Motor neuron (in vitro differentiated cells): ENCODE data around the gene PPP2R5A. TPM values are rescaled to one million over a fixed set of nuclear protein-coding genes. Genes with fewer than 3 reads are reported as not detected.

Experiments used
- total RNA-seq, 8 experiments: library from RNA; unstranded; fragments of 300-600 nt; gene quantifications; 2 replicates each; pipeline versions ENCODE4 v1.2.3 to v1.2.4, GENCODE V29; 2022

Gene PPP2R5A
- total RNA-seq, 8 experiments from 2014 or later: 6.3 to 14.6 (median 10.1) TPM

Other genes with a start within 250 kb of the PPP2R5A start
- 10 to 100 TPM; 12.1 to 31.7 (median 13.8) TPM for gene INTS7, start 249.9 kb upstream of the PPP2R5A start, total RNA-seq
- 10 to 100 TPM in 3 of 8 experiments, 1 to 10 TPM in 5; 1.1 to 32.5 (median 3.0) TPM for gene DTL, start 249.7 kb upstream of the PPP2R5A start, total RNA-seq
- 10 to 100 TPM in 6 of 8 experiments, 1 to 10 TPM in 2; 4.7 to 23.8 (median 18.5) TPM for gene PACC1, start 129.5 kb downstream of the PPP2R5A start, total RNA-seq
- 10 to 100 TPM; 23.2 to 73.6 (median 33.0) TPM for gene NENF, start 147.5 kb downstream of the PPP2R5A start, total RNA-seq